DND-41 (cell line): ENCODE data around the gene ROCK1.

ENCODE experiments used
- ATAC-seq: fragments of 200-7000 bp; cut with Tn5 transposase; 3 replicates; pipeline ENCODE4 v1.9.1; 2021; ENCODE audit warnings: low read depth; ENCODE audit not compliant: insufficient read depth
- DNase-seq: peaks from one replicate; pipeline ENCODE4 v3.0.0-alpha.2; 2020
- H2AFZ ChIP-seq: 2 replicates; pipeline ENCODE4 v1.6.0; 2012; ENCODE audit warnings: low read depth, low read length
- H3K27ac ChIP-seq: 2 replicates; pipeline ENCODE4 v1.5.1; 2012; ENCODE audit warnings: low read length, inconsistent platforms
- H3K27me3 ChIP-seq: fragments of 200-600 bp; sonication (generic); 2 replicates; pipeline ENCODE4 v1.6.0; 2012; ENCODE audit warnings: low read length, mild to moderate bottlenecking, inconsistent platforms; ENCODE audit not compliant: insufficient read depth, poor library complexity
- H3K36me3 ChIP-seq: 2 replicates; pipeline ENCODE4 v1.5.1; 2012; ENCODE audit warnings: low read length, inconsistent platforms; ENCODE audit not compliant: insufficient read depth
- H3K4me1 ChIP-seq: 2 replicates; pipeline ENCODE4 v1.5.1; 2012; ENCODE audit warnings: mild to moderate bottlenecking, low read length; ENCODE audit not compliant: insufficient read depth
- H3K4me2 ChIP-seq: 2 replicates; pipeline ENCODE4 v1.6.0; 2012; ENCODE audit warnings: mild to moderate bottlenecking, moderate library complexity, low read length, inconsistent platforms; ENCODE audit not compliant: insufficient read depth
- H3K4me3 ChIP-seq, 2 experiments: fragments of 200-600 bp in 1 of 2; shearing (Covaris generic) in 1 of 2; 2 replicates each; pipeline ENCODE4 v1.5.1; 2012 to 2016; ENCODE audit warnings: inconsistent platforms in 2 of 2, low read length in 2 of 2, mild to moderate bottlenecking in 2 of 2, low read depth in 1 of 2, moderate library complexity in 1 of 2
- H3K79me2 ChIP-seq: 2 replicates; pipeline ENCODE4 v1.6.0; 2012; ENCODE audit warnings: low read length, inconsistent platforms; ENCODE audit not compliant: insufficient read depth
- H3K9ac ChIP-seq: 2 replicates; pipeline ENCODE4 v1.6.0; 2012; ENCODE audit warnings: low read depth, mild to moderate bottlenecking, inconsistent platforms, low read length, moderate library complexity
- H3K9me3 ChIP-seq: 2 replicates; pipeline ENCODE4 v1.5.1; 2012; ENCODE audit warnings: low read length, moderate library complexity, mild to moderate bottlenecking, inconsistent platforms; ENCODE audit not compliant: insufficient read depth, severe bottlenecking
- H4K20me1 ChIP-seq: 2 replicates; pipeline ENCODE4 v1.6.0; 2012; ENCODE audit warnings: low read length; ENCODE audit not compliant: insufficient read depth
- EZH2 ChIP-seq: IDR thresholded peaks from 3 replicates; pipeline ENCODE4 v1.6.1; 2012; ENCODE audit warnings: borderline replicate concordance, low read depth, mild to moderate bottlenecking, moderate library complexity, low read length, inconsistent platforms; ENCODE audit not compliant: severe bottlenecking
- TF ChIP-seq, protein P1 (sequence below): IDR thresholded peaks from 2 replicates; pipeline ENCODE4 v1.5.1; 2012; ENCODE audit warnings: borderline replicate concordance, low read length, moderate library complexity, mild to moderate bottlenecking; ENCODE audit not compliant: poor library complexity, severe bottlenecking; ENCODE audit errors: extremely low read depth

Gene ROCK1

DNA sequence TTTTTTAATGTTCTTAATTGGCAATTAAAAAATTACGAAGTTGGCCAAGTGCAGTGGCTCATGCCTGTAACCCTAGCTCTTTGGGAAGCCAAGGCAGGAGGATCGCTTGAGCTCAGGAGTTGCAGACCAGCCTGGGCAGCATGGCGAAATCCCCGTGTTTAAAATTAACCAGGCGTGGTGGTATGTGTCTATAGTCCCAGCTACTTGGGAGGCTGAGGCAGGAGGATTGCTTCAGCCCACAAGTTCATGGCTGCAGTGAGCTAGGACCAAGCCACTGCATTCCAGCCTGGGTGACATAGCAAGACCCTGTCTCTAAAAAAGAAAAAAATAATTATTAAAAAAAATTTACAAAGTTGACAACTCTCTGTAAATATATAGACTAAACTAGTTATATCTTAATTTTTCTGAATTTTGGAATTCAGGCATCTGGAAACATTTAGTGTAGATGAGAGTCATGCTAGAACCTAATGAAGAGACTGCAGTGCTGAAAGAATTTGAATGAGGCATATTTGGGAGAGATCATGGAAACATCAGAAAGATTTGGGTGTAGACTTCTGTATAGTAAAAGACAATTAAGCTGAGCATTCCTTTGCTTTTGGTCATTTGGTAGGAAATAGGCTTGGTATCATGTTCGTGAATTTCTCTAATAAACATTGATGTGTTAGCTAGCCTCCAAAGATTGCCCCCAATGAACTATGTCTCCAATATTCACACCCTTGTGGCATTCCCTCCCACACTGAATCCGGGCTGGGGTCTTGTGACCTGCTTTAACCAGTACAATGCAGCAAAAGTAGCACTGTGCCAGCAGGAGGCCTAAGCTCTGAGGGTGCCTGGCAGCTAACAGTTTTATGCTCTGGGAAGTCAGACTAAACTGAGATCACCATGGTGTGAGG, 4.2 kb upstream of the ROCK1 start:
- TF ChIP-seq, protein P1, sequence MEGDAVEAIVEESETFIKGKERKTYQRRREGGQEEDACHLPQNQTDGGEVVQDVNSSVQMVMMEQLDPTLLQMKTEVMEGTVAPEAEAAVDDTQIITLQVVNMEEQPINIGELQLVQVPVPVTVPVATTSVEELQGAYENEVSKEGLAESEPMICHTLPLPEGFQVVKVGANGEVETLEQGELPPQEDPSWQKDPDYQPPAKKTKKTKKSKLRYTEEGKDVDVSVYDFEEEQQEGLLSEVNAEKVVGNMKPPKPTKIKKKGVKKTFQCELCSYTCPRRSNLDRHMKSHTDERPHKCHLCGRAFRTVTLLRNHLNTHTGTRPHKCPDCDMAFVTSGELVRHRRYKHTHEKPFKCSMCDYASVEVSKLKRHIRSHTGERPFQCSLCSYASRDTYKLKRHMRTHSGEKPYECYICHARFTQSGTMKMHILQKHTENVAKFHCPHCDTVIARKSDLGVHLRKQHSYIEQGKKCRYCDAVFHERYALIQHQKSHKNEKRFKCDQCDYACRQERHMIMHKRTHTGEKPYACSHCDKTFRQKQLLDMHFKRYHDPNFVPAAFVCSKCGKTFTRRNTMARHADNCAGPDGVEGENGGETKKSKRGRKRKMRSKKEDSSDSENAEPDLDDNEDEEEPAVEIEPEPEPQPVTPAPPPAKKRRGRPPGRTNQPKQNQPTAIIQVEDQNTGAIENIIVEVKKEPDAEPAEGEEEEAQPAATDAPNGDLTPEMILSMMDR = peak; percentile 6
- TF ChIP-seq EZH2 = no peak
- DNase-seq = no peak

DNA sequence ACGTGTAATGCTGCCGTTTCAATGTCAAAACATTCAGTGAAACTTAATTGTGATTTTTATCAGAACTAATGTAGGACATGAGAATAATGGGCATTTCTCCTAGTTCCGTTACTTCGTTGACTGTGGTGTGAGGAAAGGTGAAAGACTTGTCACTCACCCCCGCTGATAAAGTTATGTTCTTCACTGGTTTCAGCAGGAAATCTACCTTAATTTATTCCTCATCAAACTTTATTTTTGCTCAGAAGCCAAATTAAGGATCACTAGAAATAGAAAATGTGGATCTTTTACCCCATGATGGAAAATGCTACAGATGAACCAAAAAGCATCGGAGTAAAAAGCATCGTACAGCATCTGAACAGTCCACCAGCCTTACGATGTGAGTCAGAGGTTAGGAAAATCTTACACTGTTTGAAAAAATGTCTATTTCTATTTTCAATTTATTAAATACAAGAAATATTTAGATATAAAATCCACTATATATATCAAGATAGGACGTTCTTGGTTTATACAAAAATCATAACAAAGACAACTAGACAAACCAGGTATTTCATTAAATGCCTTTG, 1.0 kb upstream of the ROCK1 start:
- Histone ChIP-seq H3K27ac (no peak overlapping the region), H2AFZ (peak overlapping the region; percentile 87), H3K4me2 (peak overlapping the region; percentile 80), H4K20me1 (peaks cover 34% of the 10 kb centered on the region), H3K9me3 (no peaks in the 10 kb centered on the region), H3K27me3 (peaks cover 10% of the 10 kb centered on the region), H3K79me2 (peaks cover 39% of the 10 kb centered on the region), H3K4me1 (peaks cover 33% of the 10 kb centered on the region), H3K36me3 (no peaks in the 10 kb centered on the region; the same call in 1 of the 2 replicates), H3K4me3 (peak overlapping the region; percentile 44 to 70; a peak in 3 of 4 replicates), H3K9ac (peak overlapping the region; percentile 54)
- no peak for DNase-seq
- ATAC-seq = no peak
- TF ChIP-seq EZH2 = no peak

More for the DNA sequence above, 4.2 kb upstream of the ROCK1 start:
- Histone ChIP-seq H3K27ac (no peak overlapping the region), H3K4me2 (no peak overlapping the region), H3K4me3 (no peak overlapping the region), H3K9ac (no peak overlapping the region), H2AFZ (no peak overlapping the region), H3K9me3 (no peaks in the 10 kb centered on the region), H4K20me1 (peaks cover 6% of the 10 kb centered on the region; the same call in 1 of the 2 replicates), H3K27me3 (peaks cover 17% of the 10 kb centered on the region), H3K79me2 (peaks cover 7% of the 10 kb centered on the region), H3K4me1 (peaks cover 10% of the 10 kb centered on the region), H3K36me3 (no peaks in the 10 kb centered on the region; the same call in 1 of the 2 replicates)
- no peak for ATAC-seq

DNA sequence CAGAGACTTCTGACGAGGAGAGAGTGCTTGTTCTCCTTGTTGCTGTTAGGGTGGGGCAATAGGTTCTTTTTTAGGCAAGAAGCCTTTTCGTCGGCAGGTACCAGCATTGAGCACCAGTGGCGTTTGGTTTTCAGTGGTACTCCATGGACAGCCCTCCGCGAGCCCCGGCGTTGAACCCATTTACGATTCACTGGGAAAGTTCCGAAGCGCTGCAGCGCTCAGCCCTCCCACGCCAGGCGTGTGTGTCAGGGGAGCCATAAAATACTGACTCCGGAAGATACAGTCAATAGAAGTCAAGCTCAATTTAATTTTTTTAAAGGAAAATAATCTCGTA, 494 bp upstream of the ROCK1 start:
- no peaks in the 10 kb centered on the region for H3K9me3 ChIP-seq
- H3K4me3 ChIP-seq = peak overlapping the region; percentile 44 to 70; a peak in 3 of 4 replicates
- H3K4me2 ChIP-seq = peak overlapping the region; percentile 80
- peaks cover 6% of the 10 kb centered on the region for H3K27me3 ChIP-seq
- H3K4me1 ChIP-seq = peaks cover 38% of the 10 kb centered on the region
- DNase-seq (no peak), ATAC-seq (peak; percentile 15)
- H3K27ac ChIP-seq = peak overlapping the region; percentile 49; the same call in 1 of the 2 replicates
- H3K9ac ChIP-seq = peak overlapping the region; percentile 54
- H3K36me3 ChIP-seq = no peaks in the 10 kb centered on the region; the same call in 1 of the 2 replicates
- no peak for TF ChIP-seq EZH2
- peaks cover 39% of the 10 kb centered on the region for H4K20me1 ChIP-seq
- peak overlapping the region; percentile 87 for H2AFZ ChIP-seq
- H3K79me2 ChIP-seq = peaks cover 44% of the 10 kb centered on the region

DNA sequence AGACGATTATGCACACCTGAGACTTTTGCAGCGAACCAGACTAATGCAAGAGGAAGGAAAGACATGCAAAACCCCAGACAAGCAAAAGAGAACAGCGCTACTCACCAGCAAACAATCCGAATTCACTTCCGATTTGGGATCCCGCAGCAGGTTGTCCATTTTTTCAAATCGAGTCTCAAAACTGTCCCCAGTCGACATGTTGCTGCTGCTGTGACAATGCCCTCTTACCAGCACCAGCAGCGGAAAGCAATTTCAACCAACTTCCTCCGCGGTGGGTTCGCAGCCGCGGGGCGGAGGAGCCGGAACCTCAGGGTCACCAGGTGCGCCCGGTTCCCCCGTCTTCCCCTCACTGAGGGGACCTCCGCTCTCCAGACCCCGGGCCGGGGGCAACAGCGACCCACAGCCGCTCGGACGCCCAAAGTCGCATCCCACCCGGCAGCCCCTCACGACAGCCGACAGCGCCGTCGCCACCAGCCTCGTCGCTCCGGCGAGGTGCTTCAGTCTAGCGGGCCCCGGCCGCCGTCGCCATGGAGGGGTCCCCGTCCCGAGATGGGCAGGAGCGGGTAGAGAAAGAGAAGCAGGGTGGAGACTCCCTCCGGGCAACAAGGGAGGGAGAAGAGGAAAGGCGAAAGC, 784 bp downstream of the ROCK1 start:
- H3K9ac ChIP-seq = peak overlapping the region; percentile 98
- TF ChIP-seq, protein P1 = no peak
- no peak for TF ChIP-seq EZH2
- peak overlapping the region; percentile 79 to 98 for H3K4me3 ChIP-seq
- peaks cover 52% of the 10 kb centered on the region for H4K20me1 ChIP-seq
- H3K4me2 ChIP-seq = peak overlapping the region; percentile 70
- DNase-seq = peak; percentile 80
- H3K27me3 ChIP-seq = peaks cover under 1% of the 10 kb centered on the region
- no peaks in the 10 kb centered on the region; the same call in 1 of the 2 replicates for H3K36me3 ChIP-seq
- H2AFZ ChIP-seq = peak overlapping the region; percentile 99
- H3K27ac ChIP-seq = peak overlapping the region; percentile 97
- peaks cover 57% of the 10 kb centered on the region for H3K79me2 ChIP-seq
- H3K4me1 ChIP-seq = peaks cover 48% of the 10 kb centered on the region
- ATAC-seq = peak; percentile 56
- no peaks in the 10 kb centered on the region for H3K9me3 ChIP-seq
